IPS-20b (cell line): Measurements from ENCODE around the gene PPP2R2B.

Experiments used
- H3K27ac ChIP-seq: one replicate; pipeline ENCODE4 v1.5.1; 2013; ENCODE audit warnings: low read length
- H3K27me3 ChIP-seq: 2 replicates; pipeline ENCODE4 v1.6.1; 2013; ENCODE audit warnings: mild to moderate bottlenecking, low read length, inconsistent platforms; ENCODE audit not compliant: insufficient read depth
- H3K36me3 ChIP-seq: 2 replicates; pipeline ENCODE4 v1.6.1; 2013; ENCODE audit warnings: low read depth, mild to moderate bottlenecking, inconsistent platforms, low read length, moderate library complexity; ENCODE audit not compliant: insufficient read depth
- H3K4me1 ChIP-seq: 2 replicates; pipeline ENCODE4 v1.6.1; 2013; ENCODE audit warnings: mild to moderate bottlenecking, control low read depth, inconsistent platforms, low read length, moderate library complexity; ENCODE audit not compliant: insufficient read depth
- H3K4me3 ChIP-seq: 2 replicates; pipeline ENCODE4 v1.5.1; 2013; ENCODE audit warnings: mild to moderate bottlenecking, low read length, inconsistent platforms
- H3K9ac ChIP-seq: 2 replicates; pipeline ENCODE4 v1.6.1; 2013; ENCODE audit warnings: low read depth, mild to moderate bottlenecking, inconsistent platforms, low read length, moderate library complexity
- H3K9me3 ChIP-seq: 2 replicates; pipeline ENCODE4 v1.6.1; 2013; ENCODE audit warnings: mild to moderate bottlenecking, low read depth, low read length, inconsistent platforms; ENCODE audit not compliant: insufficient read depth

Gene PPP2R2B

GRCh38 chr5:146681585-146682105 lies 196.9 kb downstream of the PPP2R2B start:
- no peak overlapping the region for H3K27ac ChIP-seq
- H3K36me3 ChIP-seq, result no peaks in the 10 kb centered on the region
- no peaks in the 10 kb centered on the region for H3K9me3 ChIP-seq
- H3K4me3 ChIP-seq, result no peak overlapping the region
- H3K27me3 ChIP-seq, result no peaks in the 10 kb centered on the region
- H3K9ac ChIP-seq, result no peak overlapping the region
- no peaks in the 10 kb centered on the region for H3K4me1 ChIP-seq

GRCh38 chr5:146680846-146681584 lies 197.5 kb downstream of the PPP2R2B start:
- H3K4me3 ChIP-seq, result no peak overlapping the region
- H3K4me1 ChIP-seq, result no peaks in the 10 kb centered on the region
- no peak overlapping the region for H3K27ac ChIP-seq
- no peak overlapping the region for H3K9ac ChIP-seq
- H3K36me3 ChIP-seq, result no peaks in the 10 kb centered on the region
- no peaks in the 10 kb centered on the region for H3K9me3 ChIP-seq
- no peaks in the 10 kb centered on the region for H3K27me3 ChIP-seq

DNA sequence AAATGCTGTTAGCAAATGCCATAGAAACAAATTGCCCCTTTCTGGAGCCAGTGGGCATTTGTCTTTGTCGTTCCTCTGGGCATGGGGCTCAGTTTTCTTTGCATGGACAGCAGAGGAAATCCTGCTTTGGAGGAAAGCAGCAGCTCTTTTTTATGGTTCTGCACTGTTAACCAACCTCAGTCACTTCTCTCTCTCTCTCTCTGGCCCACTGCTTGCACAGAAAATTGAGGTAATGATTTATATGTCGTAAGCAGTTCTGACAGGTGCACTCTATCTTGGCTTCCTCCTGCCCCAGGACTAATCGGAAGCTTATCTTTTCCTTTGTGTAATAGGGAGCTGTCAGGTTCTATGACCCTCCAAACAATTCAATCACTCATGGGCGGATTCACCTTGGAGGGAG lies 202.9 kb downstream of the PPP2R2B start:
- H3K27ac ChIP-seq, result no peak overlapping the region
- no peak overlapping the region for H3K4me3 ChIP-seq
- H3K4me1 ChIP-seq, result peaks cover 16% of the 10 kb centered on the region; the same call in 1 of the 2 replicates
- H3K9me3 ChIP-seq, result no peaks in the 10 kb centered on the region
- H3K9ac ChIP-seq, result no peak overlapping the region
- no peaks in the 10 kb centered on the region for H3K27me3 ChIP-seq
- H3K36me3 ChIP-seq, result no peaks in the 10 kb centered on the region

DNA sequence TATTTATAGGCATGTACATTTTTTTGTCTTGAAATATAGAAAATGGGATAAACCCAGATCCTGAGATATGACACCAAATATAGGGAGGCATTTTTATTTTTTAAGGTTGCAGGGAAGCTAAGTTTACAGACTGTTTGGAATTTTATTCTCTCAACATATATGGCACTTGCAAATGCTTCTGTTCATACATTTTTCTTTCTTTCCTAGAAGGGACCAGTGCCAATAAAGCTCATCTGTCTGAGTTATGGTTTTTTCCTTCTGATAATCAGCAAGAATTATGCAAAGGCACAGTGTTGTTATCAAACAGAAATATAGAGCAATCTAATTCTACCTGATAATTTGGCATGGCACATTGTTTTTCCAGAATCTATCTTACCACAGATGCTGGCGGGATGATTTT lies 205.7 kb downstream of the PPP2R2B start:
- Histone ChIP-seq H3K4me3 (no peak overlapping the region), H3K9ac (no peak overlapping the region), H3K27ac (no peak overlapping the region), H3K27me3 (no peaks in the 10 kb centered on the region), H3K4me1 (peaks cover 16% of the 10 kb centered on the region; the same call in 1 of the 2 replicates), H3K36me3 (no peaks in the 10 kb centered on the region), H3K9me3 (no peaks in the 10 kb centered on the region)

DNA sequence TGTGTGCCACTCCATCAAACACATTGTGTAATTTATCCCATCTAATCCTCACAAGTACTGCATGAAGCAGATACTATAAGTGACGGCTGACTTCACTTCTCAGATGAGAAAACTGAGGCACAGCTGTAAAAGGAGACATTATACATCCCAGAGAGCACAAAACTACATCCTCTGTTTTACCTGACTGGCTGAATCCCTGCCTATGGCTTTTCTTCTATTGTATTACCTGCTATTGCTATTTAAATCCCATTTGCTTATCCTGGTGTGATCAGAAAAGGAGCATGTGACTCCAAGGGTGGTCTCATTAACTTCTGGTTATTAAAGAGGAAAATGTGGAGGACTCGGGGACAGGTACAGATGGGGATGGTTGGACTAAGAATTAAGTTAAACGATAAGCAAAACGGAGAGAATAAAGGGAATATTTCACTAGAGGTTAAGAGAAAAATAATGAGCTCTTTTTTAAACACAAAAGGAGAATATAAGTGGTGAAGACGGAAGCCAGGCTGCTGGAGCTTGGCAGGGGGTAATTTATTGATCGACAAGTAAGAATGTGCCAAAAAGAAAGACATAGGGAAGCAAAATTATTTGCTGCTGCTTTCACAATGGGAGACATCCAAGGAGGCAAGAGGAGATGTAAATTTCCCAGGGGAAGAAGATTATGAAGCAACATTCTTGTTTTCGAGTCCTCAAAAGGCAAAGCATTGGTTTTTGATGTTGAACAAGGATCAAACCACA lies 206.8 kb downstream of the PPP2R2B start:
- Histone ChIP-seq H3K27ac (no peak overlapping the region), H3K36me3 (no peaks in the 10 kb centered on the region), H3K4me1 (peaks cover 16% of the 10 kb centered on the region; the same call in 1 of the 2 replicates), H3K9ac (no peak overlapping the region), H3K27me3 (no peaks in the 10 kb centered on the region), H3K9me3 (no peaks in the 10 kb centered on the region), H3K4me3 (no peak overlapping the region; the same call in 1 of the 2 replicates)

DNA sequence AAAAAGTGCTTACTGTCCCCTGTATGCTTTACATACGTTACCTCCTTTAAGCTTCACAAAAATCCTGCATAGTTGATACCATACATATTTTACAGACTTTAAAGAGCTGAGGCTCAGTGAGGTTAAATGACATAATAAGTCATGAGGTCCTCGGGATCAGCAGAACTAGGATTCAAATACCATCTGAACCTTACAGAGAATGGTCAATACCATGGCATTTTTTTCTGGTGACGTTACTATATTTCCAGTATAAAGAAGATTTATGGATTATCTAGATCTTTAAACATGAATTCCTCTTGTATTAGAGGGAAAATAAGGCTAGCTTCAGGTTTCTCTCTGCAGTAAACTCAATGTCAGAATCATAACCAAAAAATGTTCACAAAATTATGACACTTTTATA lies 208.9 kb downstream of the PPP2R2B start:
- Histone ChIP-seq H3K9me3 (no peaks in the 10 kb centered on the region), H3K9ac (no peak overlapping the region), H3K27me3 (no peaks in the 10 kb centered on the region), H3K4me1 (peaks cover 16% of the 10 kb centered on the region; the same call in 1 of the 2 replicates), H3K27ac (no peak overlapping the region), H3K36me3 (no peaks in the 10 kb centered on the region), H3K4me3 (no peak overlapping the region)

DNA sequence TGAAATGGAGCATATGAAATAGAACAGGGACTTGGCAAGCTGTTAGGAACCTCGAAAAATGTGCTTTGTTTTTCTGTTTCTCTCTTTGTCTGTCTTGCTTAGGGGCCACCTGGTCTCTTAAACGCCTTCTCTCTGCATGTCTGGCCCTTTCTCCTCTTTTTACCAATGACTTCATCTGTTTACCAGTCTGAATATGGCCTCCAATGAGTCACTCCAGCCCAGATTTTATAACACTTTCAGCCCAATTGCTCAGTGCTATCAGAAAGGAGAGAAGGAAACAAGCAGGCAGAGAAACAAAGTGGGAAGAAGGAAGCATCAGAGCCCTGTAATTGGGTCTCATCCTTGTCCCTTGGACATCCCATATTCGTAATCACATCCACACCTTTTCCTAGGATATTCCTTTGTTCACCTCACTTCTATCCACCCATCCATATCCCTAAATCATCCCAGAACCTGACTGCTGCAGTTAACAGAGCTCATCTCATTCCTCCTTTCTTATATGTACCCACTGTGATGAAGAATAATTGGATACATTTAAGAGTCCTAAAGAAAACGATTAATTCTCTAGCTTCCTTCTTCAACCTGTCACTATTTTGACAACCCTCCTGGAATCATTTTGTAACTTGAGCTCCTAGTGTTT lies 210.8 kb downstream of the PPP2R2B start:
- Histone ChIP-seq H3K4me1 (peaks cover 16% of the 10 kb centered on the region; the same call in 1 of the 2 replicates), H3K9ac (no peak overlapping the region), H3K27ac (no peak overlapping the region), H3K4me3 (no peak overlapping the region), H3K36me3 (no peaks in the 10 kb centered on the region), H3K9me3 (no peaks in the 10 kb centered on the region), H3K27me3 (no peaks in the 10 kb centered on the region)

- Histone ChIP-seq H3K4me3 (no peak overlapping the region), H3K36me3 (no peaks in the 10 kb centered on the region), H3K9me3 (no peaks in the 10 kb centered on the region), H3K4me1 (peaks cover 12% of the 10 kb centered on the region; the same call in 1 of the 2 replicates), H3K9ac (no peak overlapping the region), H3K27me3 (no peaks in the 10 kb centered on the region), H3K27ac (no peak overlapping the region)
Measured at GRCh38 chr5:146662229-146662628, 216.3 kb downstream of the PPP2R2B start.

GRCh38 chr5:146660376-146660960 lies 218.1 kb downstream of the PPP2R2B start:
- Histone ChIP-seq H3K9me3 (no peaks in the 10 kb centered on the region), H3K36me3 (no peaks in the 10 kb centered on the region), H3K9ac (no peak overlapping the region), H3K4me1 (peaks cover 12% of the 10 kb centered on the region; the same call in 1 of the 2 replicates), H3K27me3 (no peaks in the 10 kb centered on the region), H3K27ac (no peak overlapping the region), H3K4me3 (no peak overlapping the region)

DNA sequence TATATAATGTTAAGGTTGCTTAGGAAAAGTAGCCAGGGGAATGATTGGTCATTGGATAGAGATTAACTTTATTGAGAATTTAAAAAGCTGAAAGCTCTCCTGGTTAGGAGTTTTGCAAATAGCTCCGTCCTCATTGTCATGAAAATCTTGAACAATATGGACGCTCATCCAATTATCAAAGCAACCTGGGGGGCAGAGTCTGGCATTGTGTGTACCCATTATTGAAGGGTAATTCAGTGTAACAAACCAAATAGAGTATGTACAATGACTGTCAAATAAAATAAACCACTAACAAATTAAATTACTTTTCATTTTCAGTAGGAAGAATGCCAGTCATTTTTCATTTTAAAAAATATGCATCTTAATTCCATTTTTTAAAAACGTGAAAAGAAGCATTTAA lies 218.6 kb downstream of the PPP2R2B start:
- Histone ChIP-seq H3K27me3 (no peaks in the 10 kb centered on the region), H3K9me3 (no peaks in the 10 kb centered on the region), H3K27ac (no peak overlapping the region), H3K4me3 (no peak overlapping the region), H3K36me3 (no peaks in the 10 kb centered on the region), H3K9ac (no peak overlapping the region), H3K4me1 (peaks cover 12% of the 10 kb centered on the region; the same call in 1 of the 2 replicates)

DNA sequence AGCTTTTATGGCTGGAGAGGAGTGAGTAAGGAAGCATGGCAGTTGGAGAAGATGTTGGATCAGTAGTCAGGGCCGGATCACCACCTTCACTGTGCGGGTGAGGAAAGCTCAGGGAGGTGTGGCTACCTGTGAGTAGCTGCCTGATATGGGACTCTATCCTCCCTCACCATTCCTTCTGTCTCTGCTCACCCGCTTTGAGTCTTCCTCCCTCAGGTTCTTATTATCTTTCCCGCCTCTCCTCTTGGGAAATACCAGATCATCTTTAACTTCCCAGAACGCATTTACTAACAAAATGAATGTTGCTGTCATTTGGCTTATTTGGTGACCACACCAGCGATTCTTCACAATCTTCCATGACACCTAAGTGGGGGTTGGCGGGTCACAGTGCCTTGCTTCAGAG lies 221.9 kb downstream of the PPP2R2B start:
- no peak overlapping the region for H3K27ac ChIP-seq
- H3K36me3 ChIP-seq, result no peaks in the 10 kb centered on the region
- peaks cover 12% of the 10 kb centered on the region; the same call in 1 of the 2 replicates for H3K4me1 ChIP-seq
- no peaks in the 10 kb centered on the region for H3K27me3 ChIP-seq
- H3K9ac ChIP-seq, result no peak overlapping the region
- no peaks in the 10 kb centered on the region for H3K9me3 ChIP-seq
- no peak overlapping the region for H3K4me3 ChIP-seq
